Measurements from ENCODE around the gene NR2C1. TPM values are rescaled to one million over a fixed set of nuclear protein-coding genes. Genes with fewer than 3 reads are reported as not detected.
A peak's percentile ranks its signal among the peaks of the same experiment; 100 is the strongest.

Gene NR2C1
- total RNA-seq, 2 experiments from 2014 or later: 42.8 to 43.4 TPM

- Histone ChIP-seq H3K27ac (ENCODE audit: low read depth, low read length, poor library complexity, severe bottlenecking) (no peak overlapping the region), H3K9me3 (ENCODE audit: low read length) (peaks cover 23% of the 10 kb centered on the region; the same call in 1 of the 2 replicates), H3K4me3 (ENCODE audit: low read depth, low read length, poor library complexity, severe bottlenecking) (peak overlapping the region; percentile 80), H3K9me2 (ENCODE audit: insufficient read depth, low read length) (no peaks in the 10 kb centered on the region), H3K4me2 (ENCODE audit: low read length) (peak overlapping the region; percentile 87), H2AFZ (ENCODE audit: low read length) (peak overlapping the region; percentile 63; the same call in 1 of the 2 replicates), H3K79me2 (ENCODE audit: insufficient read depth, low read depth, low read length) (peaks cover 34% of the 10 kb centered on the region), H4K20me1 (ENCODE audit: insufficient read depth, low read length) (no peaks in the 10 kb centered on the region), H3K4me1 (ENCODE audit: insufficient read depth, low read length, poor library complexity, severe bottlenecking) (peaks cover 28% of the 10 kb centered on the region), H3K36me3 (ENCODE audit: insufficient read depth, low read length) (peaks cover 30% of the 10 kb centered on the region)
- TF ChIP-seq, protein P1, sequence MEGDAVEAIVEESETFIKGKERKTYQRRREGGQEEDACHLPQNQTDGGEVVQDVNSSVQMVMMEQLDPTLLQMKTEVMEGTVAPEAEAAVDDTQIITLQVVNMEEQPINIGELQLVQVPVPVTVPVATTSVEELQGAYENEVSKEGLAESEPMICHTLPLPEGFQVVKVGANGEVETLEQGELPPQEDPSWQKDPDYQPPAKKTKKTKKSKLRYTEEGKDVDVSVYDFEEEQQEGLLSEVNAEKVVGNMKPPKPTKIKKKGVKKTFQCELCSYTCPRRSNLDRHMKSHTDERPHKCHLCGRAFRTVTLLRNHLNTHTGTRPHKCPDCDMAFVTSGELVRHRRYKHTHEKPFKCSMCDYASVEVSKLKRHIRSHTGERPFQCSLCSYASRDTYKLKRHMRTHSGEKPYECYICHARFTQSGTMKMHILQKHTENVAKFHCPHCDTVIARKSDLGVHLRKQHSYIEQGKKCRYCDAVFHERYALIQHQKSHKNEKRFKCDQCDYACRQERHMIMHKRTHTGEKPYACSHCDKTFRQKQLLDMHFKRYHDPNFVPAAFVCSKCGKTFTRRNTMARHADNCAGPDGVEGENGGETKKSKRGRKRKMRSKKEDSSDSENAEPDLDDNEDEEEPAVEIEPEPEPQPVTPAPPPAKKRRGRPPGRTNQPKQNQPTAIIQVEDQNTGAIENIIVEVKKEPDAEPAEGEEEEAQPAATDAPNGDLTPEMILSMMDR (conservative IDR thresholded peaks at IDR 0.05; ENCODE audit: low read length): no peak
- no peak for TF ChIP-seq EZH2phosphoT487 (IDR thresholded peaks at IDR 0.05; ENCODE audit: borderline replicate concordance, low read depth, low read length)
- POLR2A ChIA-PET: interaction anchor here (0.6 to 3.0 kb wide), 18 partner anchors 9 to 568 kb away, joined by 3 to 27 read pairs (median 4); partner anchors contain the start of gene NR2C1
- no peak for DNase-seq (ENCODE audit: low spot score)
- intact Hi-C loops (cut with micrococcal nuclease; ENCODE audit: unreplicated experiment): loop anchor here (5.0 kb wide), 1 partner anchor 1193 kb away; no protein-coding TSS in a partner anchor
- CTCF ChIA-PET (ENCODE audit: unreplicated experiment): no interaction called here
- BruUV-seq (replicated peaks): TSS peak; percentile 87
Measured at GRCh38 chr12:95003921-95004272, 69.5 kb downstream of the NR2C1 start.

GRCh38 chr12:95003213-95003920, 70.1 kb downstream of the NR2C1 start, which contains the start of gene NDUFA12:
TSS of gene NDUFA12 (minus strand) at chr12:95003697. CDS start at chr12:95003680, 17 bp downstream.
- ChIA-PET CTCF (ENCODE audit: unreplicated experiment) (no interaction called here), POLR2A (interaction anchor here (0.7 to 3.0 kb wide), 15 partner anchors 8 to 568 kb away, joined by 3 to 27 read pairs (median 4); partner anchors contain the start of gene NR2C1)
- peak; percentile 97 for DNase-seq (ENCODE audit: low spot score)
- Histone ChIP-seq H3K4me2 (ENCODE audit: low read length) (peak within 1 kb of the TSS; percentile 87), H2AFZ (ENCODE audit: low read length) (peak within 1 kb of the TSS; percentile 63), H4K20me1 (ENCODE audit: insufficient read depth, low read length) (no peaks in the 10 kb centered on the region), H3K9me2 (ENCODE audit: insufficient read depth, low read length) (no peaks in the 10 kb centered on the region), H3K36me3 (ENCODE audit: insufficient read depth, low read length) (peaks cover 33% of the 10 kb centered on the region), H3K4me1 (ENCODE audit: insufficient read depth, low read length, poor library complexity, severe bottlenecking) (peaks cover 32% of the 10 kb centered on the region), H3K27ac (ENCODE audit: low read depth, low read length, poor library complexity, severe bottlenecking) (peak within 1 kb of the TSS; percentile 56), H3K79me2 (ENCODE audit: insufficient read depth, low read depth, low read length) (peaks cover 40% of the 10 kb centered on the region), H3K4me3 (ENCODE audit: low read depth, low read length, poor library complexity, severe bottlenecking) (peak within 1 kb of the TSS; percentile 80), H3K9me3 (ENCODE audit: low read length) (peaks cover 23% of the 10 kb centered on the region; the same call in 1 of the 2 replicates)
- TF ChIP-seq EZH2phosphoT487 (IDR thresholded peaks at IDR 0.05; ENCODE audit: borderline replicate concordance, low read depth, low read length): no peak
- TF ChIP-seq, protein P1 (conservative IDR thresholded peaks at IDR 0.05; ENCODE audit: low read length): no peak
- BruUV-seq (replicated peaks): TSS peak; percentile 66
- intact Hi-C loops (cut with micrococcal nuclease; ENCODE audit: unreplicated experiment): loop anchor here (5.0 kb wide), 1 partner anchor 1194 kb away; no protein-coding TSS in a partner anchor
